RWPE2 (cell line): ENCODE data around the gene CHRM5.
A peak's percentile ranks its signal among the peaks of the same experiment; 100 is the strongest.

Experiments
- ATAC-seq: fragments of 200-7000 bp; cut with Tn5 transposase; 3 replicates; pipeline ENCODE4 v1.9.1; 2021; ENCODE audit warnings: low read depth
- DNase-seq: peaks from one replicate; pipeline ENCODE4 v3.0.0-alpha.2; 2020; ENCODE audit warnings: low spot score
- H3K27ac ChIP-seq: fragments of 450-650 bp; 2 replicates; pipeline ENCODE4 v1.5.1; 2017; ENCODE audit warnings: mild to moderate bottlenecking; ENCODE audit not compliant: poor library complexity, severe bottlenecking
- H3K27me3 ChIP-seq: fragments of 250-450 bp; sonication (Bioruptor Pico); 2 replicates; pipeline ENCODE4 v1.5.1; 2021; ENCODE audit warnings: mild to moderate bottlenecking, moderate library complexity; ENCODE audit not compliant: insufficient read depth, poor library complexity, severe bottlenecking
- H3K36me3 ChIP-seq: fragments of 250-450 bp; sonication (Bioruptor Pico); 2 replicates; pipeline ENCODE4 v1.5.1; 2020; ENCODE audit warnings: low read depth, mild to moderate bottlenecking, moderate library complexity
- H3K4me1 ChIP-seq: fragments of 250-450 bp; sonication (Bioruptor Pico); 2 replicates; pipeline ENCODE4 v1.5.1; 2021; ENCODE audit warnings: mild to moderate bottlenecking, moderate library complexity; ENCODE audit not compliant: insufficient read depth, poor library complexity, severe bottlenecking
- H3K4me3 ChIP-seq: fragments of 250-450 bp; sonication (Bioruptor Pico); 2 replicates; pipeline ENCODE4 v1.5.1; 2021; ENCODE audit warnings: mild to moderate bottlenecking, moderate library complexity; ENCODE audit not compliant: severe bottlenecking
- H3K9me3 ChIP-seq: fragments of 250-450 bp; sonication (Bioruptor Pico); 2 replicates; pipeline ENCODE4 v1.5.1; 2021; ENCODE audit warnings: mild to moderate bottlenecking, moderate library complexity; ENCODE audit not compliant: severe bottlenecking
- TF ChIP-seq, protein P1 (sequence below): fragments of 450-650 bp; IDR thresholded peaks from one replicate; pipeline ENCODE4 v1.5.1; 2017; ENCODE audit warnings: mild to moderate bottlenecking, moderate library complexity; ENCODE audit not compliant: poor library complexity, severe bottlenecking

CHRM5 gene

DNA sequence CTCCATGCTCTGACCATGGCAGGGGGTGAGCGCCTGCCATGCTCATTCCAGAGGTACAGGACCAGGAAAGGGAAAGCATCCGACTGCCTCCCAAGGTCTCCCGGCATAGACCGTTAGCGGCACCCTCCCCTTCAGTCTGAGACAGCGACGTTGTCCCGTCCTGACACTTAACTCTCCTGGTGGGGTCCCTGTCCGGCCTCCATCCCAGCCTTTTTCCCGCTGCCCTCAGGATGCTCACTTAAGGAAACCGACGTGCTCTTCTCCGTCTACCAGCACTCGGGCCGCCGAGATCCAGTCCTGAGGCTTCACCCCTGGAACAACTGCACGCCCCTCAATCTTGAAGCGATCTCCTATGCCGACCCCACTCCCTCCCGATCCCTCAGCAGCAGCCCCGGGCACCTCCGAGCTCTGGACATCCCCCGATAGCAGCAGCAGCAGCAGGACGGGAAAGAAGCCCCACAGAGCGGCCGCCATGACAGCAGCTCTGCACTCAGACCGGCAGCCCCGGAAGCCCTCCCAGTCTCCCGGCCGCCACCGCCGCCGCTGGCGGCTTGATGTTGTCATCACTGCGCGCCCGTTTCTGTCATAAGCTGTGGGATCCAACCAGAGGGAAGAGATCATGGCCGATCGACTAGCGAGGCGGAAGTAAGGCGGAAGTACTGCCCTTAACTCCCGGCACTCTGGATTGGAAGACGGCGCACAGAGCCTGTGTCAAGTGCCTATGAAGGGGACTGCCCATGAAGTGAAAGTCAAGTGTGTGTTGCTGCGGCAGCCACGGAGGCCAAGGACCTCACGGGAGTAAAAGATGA lies 133.3 kb downstream of the CHRM5 start, which contains the start of the genes EMC7 and PGBD4:
EMC7 (minus strand) TSS at position 497 of the 809 bp plus-strand sequence; CDS start at position 474, 23 bp downstream.
PGBD4 (plus strand) TSS at position 718 of the 809 bp plus-strand sequence. CDS start 449 bp downstream, outside the sequence.
- Histone ChIP-seq H3K9me3 (no peaks in the 10 kb centered on the region), H3K4me1 (peaks cover 10% of the 10 kb centered on the region), H3K36me3 (peaks cover 15% of the 10 kb centered on the region), H3K27ac (peak within 1 kb of the TSS; percentile 48), H3K4me3 (peak within 1 kb of the TSS; percentile 85), H3K27me3 (no peaks in the 10 kb centered on the region)
- TF ChIP-seq, protein P1, sequence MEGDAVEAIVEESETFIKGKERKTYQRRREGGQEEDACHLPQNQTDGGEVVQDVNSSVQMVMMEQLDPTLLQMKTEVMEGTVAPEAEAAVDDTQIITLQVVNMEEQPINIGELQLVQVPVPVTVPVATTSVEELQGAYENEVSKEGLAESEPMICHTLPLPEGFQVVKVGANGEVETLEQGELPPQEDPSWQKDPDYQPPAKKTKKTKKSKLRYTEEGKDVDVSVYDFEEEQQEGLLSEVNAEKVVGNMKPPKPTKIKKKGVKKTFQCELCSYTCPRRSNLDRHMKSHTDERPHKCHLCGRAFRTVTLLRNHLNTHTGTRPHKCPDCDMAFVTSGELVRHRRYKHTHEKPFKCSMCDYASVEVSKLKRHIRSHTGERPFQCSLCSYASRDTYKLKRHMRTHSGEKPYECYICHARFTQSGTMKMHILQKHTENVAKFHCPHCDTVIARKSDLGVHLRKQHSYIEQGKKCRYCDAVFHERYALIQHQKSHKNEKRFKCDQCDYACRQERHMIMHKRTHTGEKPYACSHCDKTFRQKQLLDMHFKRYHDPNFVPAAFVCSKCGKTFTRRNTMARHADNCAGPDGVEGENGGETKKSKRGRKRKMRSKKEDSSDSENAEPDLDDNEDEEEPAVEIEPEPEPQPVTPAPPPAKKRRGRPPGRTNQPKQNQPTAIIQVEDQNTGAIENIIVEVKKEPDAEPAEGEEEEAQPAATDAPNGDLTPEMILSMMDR, result no peak
- peak; percentile 100 for DNase-seq
- peak; percentile 98 for ATAC-seq

DNA sequence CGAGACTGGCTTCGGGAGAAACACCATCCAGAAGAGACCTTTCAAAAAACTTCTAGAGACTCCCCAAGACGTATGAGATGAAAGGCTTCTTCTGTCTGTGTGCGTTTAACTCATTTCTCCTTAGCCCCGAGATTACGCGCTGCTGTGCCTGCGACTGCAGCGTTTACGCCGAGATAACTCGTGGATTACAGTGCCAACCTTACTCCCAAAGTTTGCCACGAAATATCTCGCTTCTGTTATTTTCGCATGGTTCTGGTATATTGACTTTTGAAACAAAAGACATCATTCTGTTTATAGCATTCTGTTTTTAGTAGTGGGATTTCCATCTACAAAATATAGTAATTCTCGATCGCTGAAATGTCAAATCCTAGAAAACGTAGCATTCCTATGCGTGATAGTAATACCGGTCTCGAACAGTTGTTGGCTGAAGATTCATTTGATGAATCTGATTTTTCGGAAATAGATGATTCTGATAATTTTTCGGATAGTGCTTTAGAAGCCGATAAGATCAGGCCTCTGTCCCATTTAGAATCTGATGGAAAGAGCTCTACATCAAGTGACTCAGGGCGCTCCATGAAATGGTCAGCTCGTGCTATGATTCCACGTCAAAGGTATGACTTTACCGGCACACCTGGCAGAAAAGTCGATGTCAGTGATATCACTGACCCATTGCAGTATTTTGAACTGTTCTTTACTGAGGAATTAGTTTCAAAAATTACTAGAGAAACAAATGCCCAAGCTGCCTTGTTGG lies 134.1 kb downstream of the CHRM5 start:
- ATAC-seq, result no peak
- peak overlapping the region; percentile 48 for H3K27ac ChIP-seq

DNA sequence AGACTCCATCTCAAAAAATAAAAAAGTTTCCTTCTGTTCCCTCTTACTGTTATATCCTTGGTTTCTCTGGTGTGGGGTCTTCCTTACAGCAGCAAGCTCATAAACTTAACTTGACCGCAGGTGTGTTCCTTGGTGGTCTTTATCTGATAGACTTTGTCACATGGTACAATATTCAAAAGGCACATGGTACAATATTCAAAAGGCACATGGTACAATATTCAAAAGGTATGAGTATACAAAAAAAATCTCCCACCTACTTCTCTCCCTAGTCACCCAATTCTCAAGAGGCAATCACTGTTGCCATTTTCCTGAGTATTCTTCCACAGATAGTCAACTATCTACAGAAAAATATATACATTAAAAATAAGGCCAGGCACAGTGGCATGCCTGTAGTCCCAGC lies 138.1 kb downstream of the CHRM5 start:
- DNase-seq, result no peak
- Histone ChIP-seq H3K27me3 (no peaks in the 10 kb centered on the region), H3K4me1 (no peaks in the 10 kb centered on the region), H3K9me3 (no peaks in the 10 kb centered on the region), H3K36me3 (0 out of 2 replicates have a peak, but pooled peaks cover 3% of the 10 kb centered on the region), H3K27ac (no peak overlapping the region), H3K4me3 (no peak overlapping the region)
- ATAC-seq, result no peak
- TF ChIP-seq, protein P1, result no peak

More for the DNA sequence above, 134.1 kb downstream of the CHRM5 start:
- TF ChIP-seq, protein P1, result no peak
- Histone ChIP-seq H3K4me1 (peaks cover 10% of the 10 kb centered on the region), H3K27me3 (no peaks in the 10 kb centered on the region), H3K36me3 (peaks cover 12% of the 10 kb centered on the region), H3K4me3 (peak overlapping the region; percentile 85), H3K9me3 (no peaks in the 10 kb centered on the region)
- DNase-seq, result no peak

DNA sequence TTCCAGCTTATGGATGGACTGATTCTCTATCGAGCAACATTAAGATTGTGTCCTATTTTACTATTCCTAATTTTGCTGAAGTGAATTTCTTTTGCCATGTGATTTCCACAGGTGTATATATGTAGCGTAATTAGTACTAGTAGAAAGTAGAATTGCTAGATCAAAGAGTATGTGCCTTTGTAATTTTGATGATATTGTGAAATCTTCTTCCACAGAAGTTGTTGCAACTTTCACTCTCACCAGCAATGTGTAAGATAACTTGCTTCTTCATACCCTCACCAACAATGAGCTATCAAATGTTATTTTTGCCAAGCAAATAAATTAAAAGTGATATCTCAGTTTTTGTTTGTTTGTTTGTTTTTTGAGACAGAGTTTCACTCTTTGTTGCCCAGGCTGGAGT lies 139.0 kb downstream of the CHRM5 start:
- Histone ChIP-seq H3K36me3 (0 out of 2 replicates have a peak, but pooled peaks cover 3% of the 10 kb centered on the region), H3K9me3 (no peaks in the 10 kb centered on the region), H3K27me3 (no peaks in the 10 kb centered on the region), H3K4me1 (no peaks in the 10 kb centered on the region), H3K27ac (no peak overlapping the region), H3K4me3 (no peak overlapping the region)
- DNase-seq (no peak), ATAC-seq (no peak)
- TF ChIP-seq, protein P1, result no peak
